AG09309 (cell line): Measurements from ENCODE around the gene CGN.

Source experiments
- DNase-seq: peaks from one replicate; pipeline ENCODE4 v3.0.0-alpha.2; 2010; ENCODE audit warnings: low read depth
- H3K4me3 ChIP-seq: 2 replicates; pipeline ENCODE4 v1.5.1; 2011; ENCODE audit warnings: mild to moderate bottlenecking, low read depth, low read length, moderate library complexity; ENCODE audit not compliant: control insufficient read depth
- TF ChIP-seq, protein P1 (sequence below): IDR thresholded peaks from 2 replicates; pipeline ENCODE4 v1.5.1; 2011; ENCODE audit warnings: mild to moderate bottlenecking, low read depth, low read length, inconsistent platforms; ENCODE audit not compliant: insufficient read depth, control insufficient read depth; ENCODE audit errors: missing control alignments

The CGN gene

DNA sequence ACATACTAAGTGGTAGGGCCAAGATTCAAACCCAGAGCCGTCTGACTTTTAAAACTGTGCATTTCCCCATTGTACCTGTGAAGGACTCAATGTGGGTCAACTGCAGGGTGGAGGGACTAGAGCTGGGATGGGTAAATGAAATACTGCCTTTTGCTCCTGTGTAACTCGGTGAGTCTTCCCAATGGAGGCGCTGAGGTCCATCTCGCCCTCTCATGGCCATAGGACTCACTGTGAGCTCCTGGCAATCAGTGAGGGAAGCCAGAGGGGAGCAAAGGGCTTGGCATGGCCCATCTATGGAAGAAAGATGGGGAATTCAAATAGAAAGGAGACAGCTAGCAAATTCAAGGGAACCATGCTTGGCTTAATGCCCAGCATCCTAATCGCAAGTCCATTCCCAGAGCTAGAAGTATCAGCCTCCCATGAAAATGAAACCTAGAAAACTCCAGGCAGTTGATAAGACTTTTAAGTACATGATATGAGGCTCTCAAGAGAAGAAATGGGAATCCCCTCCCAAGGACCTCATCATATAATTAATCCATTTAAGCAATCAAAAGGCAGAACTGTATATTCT, 25.4 kb upstream of the CGN start:
- DNase-seq, result no peak

DNA sequence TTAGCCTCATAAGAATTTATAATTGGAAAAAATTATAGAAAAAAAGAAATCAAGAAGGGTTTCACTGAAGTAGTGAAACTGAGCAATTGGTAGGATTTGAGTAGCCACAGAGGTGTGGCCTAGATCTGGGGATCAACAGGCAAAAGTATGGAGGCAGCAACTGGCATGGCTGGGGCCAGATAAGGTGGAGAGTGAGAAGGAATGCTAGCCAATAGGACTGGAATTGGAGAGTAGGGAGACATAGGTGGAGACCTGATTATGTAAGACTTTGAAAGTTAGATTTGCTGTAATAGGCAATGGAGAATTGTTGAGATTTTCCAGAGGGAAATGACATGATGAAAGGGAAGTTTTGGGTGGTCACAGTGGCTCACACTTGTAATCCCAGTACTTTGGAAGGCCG, 24.6 kb upstream of the CGN start:
- DNase-seq, result no peak
- H3K4me3 ChIP-seq, result no peak overlapping the region
- TF ChIP-seq, protein P1, sequence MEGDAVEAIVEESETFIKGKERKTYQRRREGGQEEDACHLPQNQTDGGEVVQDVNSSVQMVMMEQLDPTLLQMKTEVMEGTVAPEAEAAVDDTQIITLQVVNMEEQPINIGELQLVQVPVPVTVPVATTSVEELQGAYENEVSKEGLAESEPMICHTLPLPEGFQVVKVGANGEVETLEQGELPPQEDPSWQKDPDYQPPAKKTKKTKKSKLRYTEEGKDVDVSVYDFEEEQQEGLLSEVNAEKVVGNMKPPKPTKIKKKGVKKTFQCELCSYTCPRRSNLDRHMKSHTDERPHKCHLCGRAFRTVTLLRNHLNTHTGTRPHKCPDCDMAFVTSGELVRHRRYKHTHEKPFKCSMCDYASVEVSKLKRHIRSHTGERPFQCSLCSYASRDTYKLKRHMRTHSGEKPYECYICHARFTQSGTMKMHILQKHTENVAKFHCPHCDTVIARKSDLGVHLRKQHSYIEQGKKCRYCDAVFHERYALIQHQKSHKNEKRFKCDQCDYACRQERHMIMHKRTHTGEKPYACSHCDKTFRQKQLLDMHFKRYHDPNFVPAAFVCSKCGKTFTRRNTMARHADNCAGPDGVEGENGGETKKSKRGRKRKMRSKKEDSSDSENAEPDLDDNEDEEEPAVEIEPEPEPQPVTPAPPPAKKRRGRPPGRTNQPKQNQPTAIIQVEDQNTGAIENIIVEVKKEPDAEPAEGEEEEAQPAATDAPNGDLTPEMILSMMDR, result no peak

More for the DNA sequence above, 25.4 kb upstream of the CGN start:
- TF ChIP-seq, protein P1, result no peak
- no peak overlapping the region for H3K4me3 ChIP-seq

DNA sequence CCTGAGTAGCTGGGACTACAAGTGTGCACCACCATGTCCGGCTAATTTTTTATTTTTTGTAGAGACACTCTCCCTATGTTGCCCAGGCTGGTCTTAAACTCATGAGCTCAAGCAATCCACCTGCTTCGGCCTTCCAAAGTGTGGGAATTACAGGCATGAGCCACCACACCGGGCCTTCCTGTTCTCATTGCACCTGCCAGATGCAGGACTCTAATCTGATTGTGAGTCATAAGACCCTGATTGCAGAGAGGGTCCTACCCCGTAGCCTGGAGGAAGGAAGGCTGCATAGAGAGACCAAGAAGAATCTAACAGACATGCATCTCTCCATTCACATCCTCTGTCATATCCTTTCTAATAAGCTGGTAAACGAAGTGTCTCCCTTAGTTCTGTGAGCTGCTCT, 19.5 kb upstream of the CGN start:
- TF ChIP-seq, protein P1, result no peak
- no peak overlapping the region for H3K4me3 ChIP-seq
- DNase-seq, result no peak

DNA sequence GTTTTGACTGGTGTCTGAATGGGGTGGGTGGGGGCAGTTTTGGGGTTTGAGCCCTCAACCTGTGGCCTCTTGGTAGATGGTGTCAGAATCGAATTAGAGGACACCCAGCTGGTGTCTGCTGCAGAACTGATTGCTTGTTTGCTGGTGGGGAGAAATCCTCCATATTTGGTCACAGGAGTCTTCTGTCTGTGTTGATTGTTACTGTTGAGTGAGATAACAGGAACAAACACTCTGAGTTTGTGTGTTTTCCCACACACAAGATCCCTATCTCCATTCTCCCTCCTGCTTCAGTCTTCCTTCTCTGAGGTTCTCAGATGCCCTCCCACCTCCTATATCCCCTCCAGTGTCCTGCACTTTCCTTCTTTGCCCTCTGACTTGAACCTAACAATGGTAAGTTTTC, 19.1 kb upstream of the CGN start:
- H3K4me3 ChIP-seq, result no peak overlapping the region
- TF ChIP-seq, protein P1, result no peak
- no peak for DNase-seq

DNA sequence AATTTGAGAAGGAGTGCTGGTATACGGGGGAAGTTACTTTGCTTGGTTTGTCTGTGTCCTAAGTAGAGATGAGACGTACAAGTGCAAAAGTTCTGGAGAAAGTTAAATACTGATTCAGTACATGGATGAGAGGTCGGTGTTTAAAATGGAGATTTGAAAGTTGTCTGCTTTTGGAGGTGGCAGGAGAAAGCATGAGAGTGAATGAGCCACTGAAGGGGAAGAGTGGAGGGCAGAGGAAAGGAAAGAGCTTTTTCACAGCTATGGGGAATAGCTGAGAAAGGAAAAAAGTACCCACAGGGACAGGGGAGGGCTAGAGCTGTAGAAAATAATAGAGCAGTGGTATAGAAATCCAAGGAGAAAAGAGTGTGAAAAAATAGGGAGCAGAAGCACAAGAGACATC, 18.1 kb upstream of the CGN start:
- TF ChIP-seq, protein P1, result no peak
- DNase-seq, result no peak
- H3K4me3 ChIP-seq, result no peak overlapping the region

DNA sequence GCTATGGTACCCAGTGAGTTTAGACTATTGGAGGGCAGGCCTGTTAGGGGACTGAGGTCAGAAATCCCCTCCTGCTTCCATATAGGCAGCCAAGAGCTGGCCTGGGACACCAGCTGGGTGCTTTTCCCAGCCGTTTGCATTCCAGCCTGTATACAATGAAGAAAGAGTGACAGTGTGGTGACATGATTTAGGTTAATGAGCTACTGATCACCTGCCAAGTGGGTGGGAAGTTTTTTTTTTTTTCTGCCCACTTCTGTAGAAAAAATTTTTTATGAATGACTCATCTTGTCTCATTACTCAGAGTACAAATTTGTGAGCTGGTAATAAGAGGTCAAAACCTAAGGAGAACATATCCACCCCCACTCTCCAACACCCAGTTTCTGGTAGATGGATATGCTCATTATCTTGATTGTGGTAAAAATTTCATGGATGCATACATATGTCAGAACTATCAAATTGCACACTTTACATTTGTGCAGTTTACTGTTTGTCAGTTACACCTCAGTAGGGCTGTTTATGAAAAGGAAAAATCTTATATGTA, 16.4 kb upstream of the CGN start:
- TF ChIP-seq, protein P1, result no peak
- peak; percentile 39 for DNase-seq
- H3K4me3 ChIP-seq, result no peak overlapping the region

DNA sequence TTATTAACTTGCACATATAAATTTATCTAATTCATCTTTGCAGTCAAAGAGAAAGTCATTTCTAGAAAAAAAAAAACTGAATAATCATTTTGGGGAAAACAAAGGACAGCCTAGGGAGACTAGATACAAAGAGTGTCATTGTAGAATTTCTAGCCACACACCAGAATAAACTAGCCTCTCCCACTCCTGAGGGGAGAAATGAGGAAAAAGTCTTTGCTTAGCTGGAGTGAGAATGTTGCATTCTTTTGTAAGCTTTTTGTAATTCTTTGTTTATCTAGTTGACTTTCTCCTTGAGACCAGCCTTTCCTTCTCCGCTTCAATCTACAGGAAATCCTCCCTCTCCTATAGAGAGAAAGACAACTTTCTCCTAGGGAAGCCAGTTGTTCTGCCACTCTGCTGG, 15.9 kb upstream of the CGN start:
- H3K4me3 ChIP-seq, result no peak overlapping the region
- DNase-seq, result no peak
- TF ChIP-seq, protein P1, result no peak
